Tibial artery (tissue), 4 donors: ENCODE results near the gene PPHLN1.

Source experiments
- DNase-seq, 2 donors: peaks; one replicate each; pipeline ENCODE4 v3.0.0-alpha.2; 2019
- H3K27ac ChIP-seq, 2 donors: fragments of 200-600 bp; sonication (generic) in 1 of 2; 1 replicate in 1 of 2; 2 replicates in 1 of 2; pipeline ENCODE4 v1.5.1; 2018 to 2019; ENCODE audit warnings: mild to moderate bottlenecking in 1 of 2
- H3K27me3 ChIP-seq, 2 donors: fragments of 200-600 bp; sonication (generic) in 1 of 2; one replicate each; pipeline versions ENCODE4 v1.5.1 to v1.6.0; 2016 to 2019
- H3K36me3 ChIP-seq, 3 donors: fragments of 200-600 bp; sonication (generic) in 2 of 3; one replicate each; pipeline ENCODE4 v1.5.1; 2016 to 2019; ENCODE audit warnings: mild to moderate bottlenecking in 2 of 3
- H3K4me1 ChIP-seq, 4 donors: fragments of 200-600 bp; sonication (generic) in 2 of 4; 1 replicate in 3 of 4; 2 replicates in 1 of 4; pipeline ENCODE4 v1.5.1; 2016 to 2019
- H3K4me3 ChIP-seq, 2 donors: fragments of 200-600 bp; sonication (generic) in 1 of 2; 1 replicate in 1 of 2; 2 replicates in 1 of 2; pipeline ENCODE4 v1.5.1; 2018 to 2019; ENCODE audit warnings: mild to moderate bottlenecking in 2 of 2
- H3K9me3 ChIP-seq, 3 donors: fragments of 200-600 bp; sonication (generic) in 1 of 3; one replicate each; pipeline ENCODE4 v1.5.1; 2016 to 2019
- intact Hi-C: fragments of 100-400 bp; cut with DNase I; formaldehyde crosslinking; loops from one replicate; pipeline ENCODE4 v1.15.0; 2023; ENCODE audit warnings: low total_unique reads
- TF ChIP-seq, protein P1 (sequence below), 2 experiments: fragments of 200-600 bp in 1 of 2; fragments of 450-650 bp in 1 of 2; IDR thresholded peaks; one replicate each; pipeline ENCODE4 v1.5.1; 2017 to 2019; ENCODE audit warnings: antibody characterized with exemption in 2 of 2, mild to moderate bottlenecking in 1 of 2, moderate library complexity in 1 of 2

Gene PPHLN1

DNA sequence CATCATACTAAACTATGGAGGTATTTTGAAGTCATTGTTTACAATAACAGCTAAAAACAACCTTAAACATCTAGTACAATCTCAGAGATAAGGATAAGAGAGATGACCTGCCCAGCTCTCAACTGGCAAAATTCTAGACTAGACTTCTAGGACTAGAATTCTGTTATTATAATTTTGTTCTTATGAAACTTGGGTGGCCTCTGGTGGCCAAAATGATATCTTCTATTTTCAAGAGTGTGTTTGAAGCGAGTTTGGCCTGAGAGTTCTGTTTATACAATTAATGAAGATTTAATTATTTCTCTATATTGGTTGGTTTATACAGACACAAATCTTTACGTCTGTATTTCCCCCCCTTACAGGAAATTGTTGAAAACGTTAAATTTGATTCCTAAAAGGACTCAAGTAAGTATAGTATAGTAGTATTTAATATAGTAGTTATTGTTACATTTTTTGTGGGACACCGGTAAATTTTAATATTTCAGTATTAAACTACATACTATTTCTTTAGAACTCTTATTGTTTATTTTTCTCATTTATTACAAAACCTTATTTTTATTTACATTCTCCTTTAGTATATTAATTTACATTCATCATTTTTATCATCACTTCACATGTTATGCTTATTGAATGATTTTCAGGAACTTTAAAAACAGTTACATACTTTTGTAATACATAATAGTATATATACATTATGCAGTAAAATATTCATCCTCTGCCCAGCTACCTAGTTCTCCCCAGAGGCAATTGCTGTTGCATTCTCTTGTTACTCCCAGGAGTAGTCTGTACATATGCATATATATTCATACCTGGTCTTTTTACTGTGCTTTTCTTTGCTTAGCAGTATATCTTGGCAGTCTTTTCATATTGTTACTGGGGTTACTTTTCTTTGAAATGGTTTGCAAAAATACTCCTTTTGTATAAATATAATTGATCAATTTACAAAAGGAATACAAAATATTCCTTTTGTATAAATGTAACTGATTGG, 6.6 kb downstream of the PPHLN1 start:
- TF ChIP-seq, protein P1, sequence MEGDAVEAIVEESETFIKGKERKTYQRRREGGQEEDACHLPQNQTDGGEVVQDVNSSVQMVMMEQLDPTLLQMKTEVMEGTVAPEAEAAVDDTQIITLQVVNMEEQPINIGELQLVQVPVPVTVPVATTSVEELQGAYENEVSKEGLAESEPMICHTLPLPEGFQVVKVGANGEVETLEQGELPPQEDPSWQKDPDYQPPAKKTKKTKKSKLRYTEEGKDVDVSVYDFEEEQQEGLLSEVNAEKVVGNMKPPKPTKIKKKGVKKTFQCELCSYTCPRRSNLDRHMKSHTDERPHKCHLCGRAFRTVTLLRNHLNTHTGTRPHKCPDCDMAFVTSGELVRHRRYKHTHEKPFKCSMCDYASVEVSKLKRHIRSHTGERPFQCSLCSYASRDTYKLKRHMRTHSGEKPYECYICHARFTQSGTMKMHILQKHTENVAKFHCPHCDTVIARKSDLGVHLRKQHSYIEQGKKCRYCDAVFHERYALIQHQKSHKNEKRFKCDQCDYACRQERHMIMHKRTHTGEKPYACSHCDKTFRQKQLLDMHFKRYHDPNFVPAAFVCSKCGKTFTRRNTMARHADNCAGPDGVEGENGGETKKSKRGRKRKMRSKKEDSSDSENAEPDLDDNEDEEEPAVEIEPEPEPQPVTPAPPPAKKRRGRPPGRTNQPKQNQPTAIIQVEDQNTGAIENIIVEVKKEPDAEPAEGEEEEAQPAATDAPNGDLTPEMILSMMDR (IDR thresholded peaks at IDR 0.05): peak; percentile 53 to 66
- no peak for DNase-seq
- intact Hi-C loops: loop anchor here (5.0 kb wide), 1 partner anchor 205 kb away; no protein-coding TSS in a partner anchor
- H3K4me1 ChIP-seq: peaks cover 0 to 15% (median 7%) of the 10 kb centered on the region in 4 donors
- no peak overlapping the region for H3K27ac ChIP-seq
- H3K36me3 ChIP-seq: peaks cover 3 to 5% (median 4%) of the 10 kb centered on the region in 3 donors
- no peaks in the 10 kb centered on the region for H3K27me3 ChIP-seq
- no peaks in the 10 kb centered on the region for H3K9me3 ChIP-seq
- no peak overlapping the region for H3K4me3 ChIP-seq

DNA sequence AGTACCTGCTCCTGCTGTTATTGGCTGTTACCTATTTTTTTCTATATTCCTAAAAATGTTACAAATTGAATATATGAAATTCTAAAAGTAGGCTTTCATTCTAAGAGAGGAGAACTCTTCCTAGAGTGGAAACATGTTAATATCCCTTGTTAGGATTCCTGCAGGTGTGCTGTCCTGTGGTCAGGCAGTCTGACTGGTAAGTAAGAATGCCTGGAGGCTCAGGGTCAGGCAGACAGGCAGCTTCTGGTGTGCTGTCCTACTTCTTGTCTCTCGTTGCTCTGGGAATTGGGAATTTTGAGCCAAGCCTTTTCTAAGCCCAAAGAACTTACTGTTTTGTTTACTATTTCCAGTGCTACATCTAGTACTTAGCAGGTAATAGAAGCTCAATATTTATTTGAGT, 10.3 kb downstream of the PPHLN1 start:
- intact Hi-C loops: no loop called here
- no peak overlapping the region for H3K4me3 ChIP-seq
- no peaks in the 10 kb centered on the region for H3K27me3 ChIP-seq
- H3K27ac ChIP-seq: no peak overlapping the region
- no peaks in the 10 kb centered on the region for H3K9me3 ChIP-seq
- TF ChIP-seq, protein P1 (IDR thresholded peaks at IDR 0.05): no peak
- DNase-seq: no peak
- peaks cover 4 to 18% (median 11%) of the 10 kb centered on the region in 3 donors for H3K36me3 ChIP-seq
- H3K4me1 ChIP-seq: no peaks in the 10 kb centered on the region

DNA sequence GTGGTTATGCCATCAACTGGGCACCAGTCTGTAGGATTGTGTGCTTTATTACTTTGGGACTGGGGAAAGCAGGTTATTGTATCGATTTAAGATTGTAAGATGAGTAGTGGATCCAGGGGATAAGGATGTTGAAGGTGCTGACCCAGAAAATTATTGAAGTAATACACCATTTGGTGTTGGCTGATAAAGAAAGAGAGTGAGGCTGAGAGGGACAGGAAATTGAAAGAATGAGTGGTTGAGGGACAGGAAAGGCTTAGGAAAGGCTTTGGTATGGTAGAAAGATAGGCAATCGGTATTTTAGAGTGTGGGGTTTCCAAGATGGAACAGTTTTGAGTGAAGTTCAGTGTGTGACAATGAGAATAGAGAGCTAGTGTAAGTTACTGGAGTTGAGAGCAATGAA, 12.3 kb downstream of the PPHLN1 start:
- intact Hi-C loops: no loop called here
- Histone ChIP-seq H3K4me3 (no peak overlapping the region), H3K27me3 (no peaks in the 10 kb centered on the region), H3K9me3 (no peaks in the 10 kb centered on the region), H3K27ac (no peak overlapping the region), H3K36me3 (peaks cover 4 to 18% (median 11%) of the 10 kb centered on the region in 3 donors), H3K4me1 (no peaks in the 10 kb centered on the region)
- no peak for DNase-seq
- TF ChIP-seq, protein P1 (IDR thresholded peaks at IDR 0.05): no peak

DNA sequence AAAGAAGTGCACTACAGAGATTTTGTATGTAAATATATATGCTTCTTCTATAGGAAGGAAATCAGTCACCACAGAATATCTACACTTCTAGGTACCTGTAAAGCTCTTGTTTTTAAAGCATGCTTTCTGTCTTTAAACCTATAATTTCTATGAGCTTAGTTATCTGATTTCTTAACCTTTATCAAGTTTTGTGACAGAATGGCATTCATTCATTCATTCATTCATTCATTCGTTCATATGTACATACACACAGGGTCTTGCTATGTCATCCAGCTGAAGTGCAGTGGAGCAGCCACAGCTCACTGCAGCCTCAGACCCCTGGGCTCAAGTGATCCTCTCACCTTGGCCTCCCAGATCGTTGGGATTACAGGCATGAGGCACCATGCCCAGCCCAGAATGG, 16.1 kb downstream of the PPHLN1 start:
- no peak for DNase-seq
- Histone ChIP-seq H3K4me1 (peaks cover 0 to 10% (median 0%) of the 10 kb centered on the region in 4 donors), H3K9me3 (no peaks in the 10 kb centered on the region), H3K27me3 (no peaks in the 10 kb centered on the region), H3K36me3 (peaks cover 4 to 18% (median 8%) of the 10 kb centered on the region in 3 donors), H3K27ac (no peak overlapping the region), H3K4me3 (no peak overlapping the region)
- TF ChIP-seq, protein P1 (IDR thresholded peaks at IDR 0.05): no peak
- intact Hi-C loops: no loop called here

DNA sequence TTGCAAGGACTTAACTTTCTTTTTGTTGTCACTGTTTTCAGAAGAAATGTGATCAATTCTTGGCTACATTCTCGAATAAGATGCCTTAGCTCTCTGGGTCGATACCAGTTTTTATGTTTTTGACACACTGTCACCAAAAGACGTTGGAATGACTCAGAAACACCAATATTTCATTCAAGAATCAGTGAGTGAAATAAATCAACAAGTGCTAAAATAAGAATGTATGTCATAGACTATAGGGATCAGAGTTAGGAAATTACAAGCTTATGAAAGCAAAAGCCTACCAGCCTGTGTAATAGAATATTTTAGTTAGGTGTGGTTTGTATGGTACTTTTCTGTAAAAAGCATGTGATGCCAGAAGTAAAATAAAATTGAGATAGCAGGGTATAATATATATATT, 17.8 kb downstream of the PPHLN1 start:
- H3K27ac ChIP-seq: no peak overlapping the region
- no peaks in the 10 kb centered on the region for H3K27me3 ChIP-seq
- no peak for DNase-seq
- H3K4me1 ChIP-seq: peaks cover 0 to 10% (median 0%) of the 10 kb centered on the region in 4 donors
- TF ChIP-seq, protein P1 (IDR thresholded peaks at IDR 0.05): no peak
- H3K4me3 ChIP-seq: no peak overlapping the region
- H3K36me3 ChIP-seq: peaks cover 0 to 4% (median 0%) of the 10 kb centered on the region in 3 donors
- intact Hi-C loops: no loop called here
- H3K9me3 ChIP-seq: no peaks in the 10 kb centered on the region
